GM10248 (cell line): ENCODE measurements around the gene FAM131C.

Experiments used
- CTCF ChIA-PET: fragments of 300-600 bp; sonication (Branson Sonifier 250); formaldehyde crosslinking; extraction: SDS; loops from one replicate; lab custom pipeline; 2021; ENCODE audit warnings: antibody characterized with exemption; lab: Yijun Ruan, JAX
- POLR2A ChIA-PET: fragments of 350-650 bp; sonication (Branson Sonifier 250); formaldehyde crosslinking; extraction: SDS; loops from one replicate; lab custom pipeline; 2020; ENCODE audit warnings: antibody characterized with exemption; lab: Yijun Ruan, JAX
- DNase-seq: peaks from one replicate; pipeline ENCODE4 v3.0.0; 2012; ENCODE audit errors: extremely low spot score
- TF ChIP-seq, protein P1 (sequence below): IDR thresholded peaks from 2 replicates; pipeline ENCODE4 v1.5.1; 2012; ENCODE audit warnings: mild to moderate bottlenecking, low read depth; ENCODE audit errors: extremely low read depth, missing control alignments, control extremely low read depth

The FAM131C gene

DNA sequence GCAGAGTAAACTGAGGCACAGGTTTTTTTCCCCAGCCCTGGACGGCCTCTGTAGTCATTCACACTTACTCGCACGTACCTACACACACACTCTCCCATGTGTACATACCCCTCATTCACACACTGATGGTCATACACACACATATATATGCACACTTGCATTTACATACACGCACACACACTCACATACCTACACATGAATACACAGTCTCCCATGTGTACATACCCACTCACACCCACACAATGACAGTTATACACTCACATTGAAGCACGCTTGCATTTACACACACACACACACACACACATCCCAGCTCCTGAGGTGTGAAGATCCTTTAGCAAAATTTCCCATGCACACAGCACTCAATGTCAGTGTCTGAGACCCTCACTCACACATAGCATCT, 766 bp upstream of the FAM131C start:
- POLR2A ChIA-PET, result no interaction called here
- TF ChIP-seq, protein P1, sequence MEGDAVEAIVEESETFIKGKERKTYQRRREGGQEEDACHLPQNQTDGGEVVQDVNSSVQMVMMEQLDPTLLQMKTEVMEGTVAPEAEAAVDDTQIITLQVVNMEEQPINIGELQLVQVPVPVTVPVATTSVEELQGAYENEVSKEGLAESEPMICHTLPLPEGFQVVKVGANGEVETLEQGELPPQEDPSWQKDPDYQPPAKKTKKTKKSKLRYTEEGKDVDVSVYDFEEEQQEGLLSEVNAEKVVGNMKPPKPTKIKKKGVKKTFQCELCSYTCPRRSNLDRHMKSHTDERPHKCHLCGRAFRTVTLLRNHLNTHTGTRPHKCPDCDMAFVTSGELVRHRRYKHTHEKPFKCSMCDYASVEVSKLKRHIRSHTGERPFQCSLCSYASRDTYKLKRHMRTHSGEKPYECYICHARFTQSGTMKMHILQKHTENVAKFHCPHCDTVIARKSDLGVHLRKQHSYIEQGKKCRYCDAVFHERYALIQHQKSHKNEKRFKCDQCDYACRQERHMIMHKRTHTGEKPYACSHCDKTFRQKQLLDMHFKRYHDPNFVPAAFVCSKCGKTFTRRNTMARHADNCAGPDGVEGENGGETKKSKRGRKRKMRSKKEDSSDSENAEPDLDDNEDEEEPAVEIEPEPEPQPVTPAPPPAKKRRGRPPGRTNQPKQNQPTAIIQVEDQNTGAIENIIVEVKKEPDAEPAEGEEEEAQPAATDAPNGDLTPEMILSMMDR, result no peak
- CTCF ChIA-PET, result interaction anchor here (1.0 to 7.4 kb wide), 5 partner anchors 8 to 162 kb away, joined by 3 to 43 read pairs (median 4); no protein-coding TSS in a partner anchor
- DNase-seq, result no peak

DNA sequence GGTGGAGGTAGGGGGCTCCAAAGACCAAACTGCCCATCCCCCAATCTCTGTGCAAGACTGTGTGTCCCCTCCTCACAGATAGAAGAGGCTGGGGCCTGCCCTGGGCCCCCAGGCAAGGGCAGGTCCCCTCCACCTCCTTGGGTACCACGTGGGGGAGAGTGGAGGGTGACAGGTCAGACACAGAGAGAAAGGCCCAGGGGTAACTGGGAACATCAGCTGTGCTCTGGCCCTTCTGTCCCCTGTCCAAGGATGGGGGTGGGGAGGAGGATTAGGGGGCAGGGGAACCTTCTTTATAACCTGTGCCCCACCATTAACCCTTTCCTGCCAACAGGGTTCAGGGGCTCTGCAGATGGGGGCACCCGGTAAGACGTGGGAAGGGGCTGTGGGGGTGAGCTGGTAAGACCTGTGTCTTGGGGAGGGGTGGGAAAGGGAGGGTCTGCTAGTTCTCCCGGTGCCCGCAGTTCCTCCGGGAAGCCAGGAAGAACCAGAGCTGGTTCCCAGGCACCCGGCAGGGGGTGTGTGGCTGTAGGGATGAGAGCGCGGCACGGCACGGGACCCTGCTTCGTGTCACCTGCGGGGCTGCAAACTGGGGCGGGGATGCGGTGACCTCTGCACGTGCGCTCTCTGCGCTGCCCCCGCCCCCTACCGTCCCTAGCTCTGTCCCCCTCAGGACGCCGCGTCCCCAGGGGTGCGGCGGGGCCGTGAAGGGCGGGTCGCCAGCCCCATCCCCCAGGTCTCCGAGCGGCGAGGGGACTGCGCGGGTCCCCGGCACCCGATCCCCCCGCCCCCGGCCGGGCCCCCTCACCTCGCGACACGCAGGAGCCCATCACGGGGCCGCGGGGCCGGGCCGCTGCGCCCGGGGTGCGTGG, 601 bp downstream of the FAM131C start:
- TF ChIP-seq, protein P1, result no peak
- DNase-seq, result no peak
- ChIA-PET CTCF (interaction anchor here (1.0 to 7.4 kb wide), 7 partner anchors 10 to 282 kb away, joined by 3 to 43 read pairs (median 4); no protein-coding TSS in a partner anchor), POLR2A (no interaction called here)

DNA sequence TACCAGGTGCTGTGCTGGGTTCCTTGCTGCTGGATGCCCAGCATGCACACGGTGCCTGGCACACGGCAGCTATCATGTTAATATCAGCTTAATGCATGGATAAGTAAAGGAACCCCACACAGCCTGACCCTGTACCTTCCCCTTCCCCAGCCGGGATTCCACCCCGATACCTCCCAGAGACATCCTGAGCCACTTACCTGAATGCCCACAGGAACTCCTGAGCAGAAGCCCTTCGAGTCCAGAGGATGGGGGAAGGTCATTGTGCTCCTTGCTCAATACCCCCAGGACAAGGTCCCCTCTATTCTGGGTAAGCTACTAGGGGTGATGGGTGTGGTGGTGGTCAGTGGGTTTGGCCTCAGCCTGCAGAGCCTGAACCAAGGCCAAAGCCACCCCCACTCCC, 1.4 kb downstream of the FAM131C start:
- CTCF ChIA-PET, result interaction anchor here (0.7 to 7.4 kb wide), 5 partner anchors 10 to 116 kb away, joined by 3 to 43 read pairs (median 6); no protein-coding TSS in a partner anchor
- TF ChIP-seq, protein P1, result no peak
- POLR2A ChIA-PET, result no interaction called here
- no peak for DNase-seq

DNA sequence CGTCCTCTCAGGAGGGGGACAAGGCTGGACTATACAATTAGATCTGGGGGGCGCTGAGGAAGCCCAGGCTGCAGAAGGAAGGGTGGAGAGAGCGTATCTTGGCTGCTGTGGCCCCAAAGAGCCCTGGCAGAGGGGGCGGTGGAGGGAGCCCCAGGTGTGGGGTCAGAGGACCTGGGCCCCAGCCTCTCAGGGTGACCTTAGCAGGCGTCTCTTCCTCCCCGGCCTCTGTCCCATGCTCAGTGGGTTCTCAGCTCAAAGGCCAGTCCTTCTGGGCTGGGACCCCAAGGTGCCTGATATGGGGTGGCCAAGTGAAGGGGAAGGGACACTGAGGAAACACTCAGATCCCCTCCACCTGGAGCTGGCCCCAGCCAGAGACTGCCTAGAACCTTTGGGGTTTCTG, 1.8 kb downstream of the FAM131C start:
- DNase-seq, result no peak
- ChIA-PET CTCF (interaction anchor here (0.7 to 7.4 kb wide), 4 partner anchors 7 to 117 kb away, joined by 3 to 43 read pairs (median 22); no protein-coding TSS in a partner anchor), POLR2A (no interaction called here)
- TF ChIP-seq, protein P1, result no peak

DNA sequence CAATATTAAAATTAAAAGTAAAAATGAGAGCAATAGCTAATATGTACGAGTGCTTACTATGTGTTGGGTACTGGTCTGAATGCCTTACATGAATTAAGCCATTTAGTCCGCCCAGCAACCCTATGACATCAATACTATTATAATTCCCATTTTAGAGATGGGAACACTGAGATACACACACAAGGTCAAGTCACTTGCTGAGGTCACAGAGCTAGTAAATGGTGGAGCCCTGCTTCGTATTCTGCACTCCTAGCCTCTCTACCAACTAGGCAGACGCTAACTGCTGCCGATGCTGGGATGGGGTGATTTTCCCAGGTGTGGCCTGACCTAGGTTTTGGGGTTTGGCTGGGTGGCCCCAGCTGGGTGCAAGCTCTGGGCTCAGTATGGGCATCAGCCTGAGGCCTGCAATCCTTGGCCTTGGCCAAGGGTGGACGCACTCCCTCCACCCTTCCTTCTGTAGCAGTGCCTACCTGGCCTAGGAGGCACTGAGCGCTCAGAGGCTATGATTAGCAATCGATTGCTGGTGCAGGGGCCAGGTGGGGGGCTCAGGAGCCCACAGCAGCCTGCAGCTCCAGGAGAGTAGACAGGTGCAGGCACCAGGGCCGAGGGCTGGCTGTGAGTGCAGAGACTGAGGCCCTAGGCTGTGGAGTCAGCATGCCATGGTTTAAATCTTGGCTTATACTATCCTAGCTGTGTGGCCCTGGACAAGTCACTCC, 2.7 kb downstream of the FAM131C start:
- CTCF ChIA-PET, result interaction anchor here (1.0 to 7.4 kb wide), 5 partner anchors 8 to 117 kb away, joined by 4 to 43 read pairs (median 14); no protein-coding TSS in a partner anchor
- TF ChIP-seq, protein P1, result no peak
- POLR2A ChIA-PET, result no interaction called here
- DNase-seq, result no peak
